K562 (cell line): Measurements from ENCODE around the gene UROD. TPM values are rescaled to one million over a fixed set of nuclear protein-coding genes. Genes with fewer than 3 reads are reported as not detected.

Experiments used
- BCLAF1 ChIP-seq, 2 experiments: fragments of 450-650 bp in 1 of 2; IDR thresholded peaks; 2 replicates each; pipeline ENCODE4 v1.6.1; 2011 to 2017; ENCODE audit warnings: low read depth in 2 of 2, antibody characterized with exemption in 1 of 2, borderline replicate concordance in 1 of 2, low read length in 1 of 2, mild to moderate bottlenecking in 1 of 2, mixed read lengths in 1 of 2; ENCODE audit not compliant: control insufficient read depth in 1 of 2
- CREM ChIP-seq: IDR thresholded peaks from 2 replicates; pipeline ENCODE4 v1.6.1; 2014; ENCODE audit warnings: antibody characterized with exemption, low read depth
- MAFK ChIP-seq: IDR thresholded peaks from 2 replicates; pipeline ENCODE4 v1.6.1; 2011; ENCODE audit warnings: low read length, improper control_type of control experiment
- NFIX ChIP-seq: fragments of 250-450 bp; sonication (Bioruptor Pico); IDR thresholded peaks from 2 replicates; pipeline ENCODE4 v1.4.0; 2020; ENCODE audit warnings: low read depth, mild to moderate bottlenecking, moderate library complexity
- PHF8 ChIP-seq: fragments of 200-600 bp; sonication (generic); IDR thresholded peaks from 2 replicates; pipeline ENCODE4 v1.6.1; 2012; ENCODE audit warnings: mixed run types, mild to moderate bottlenecking, inconsistent platforms, low read length, moderate library complexity, borderline replicate concordance
- REST ChIP-seq, 2 experiments: fragments of 450-650 bp; formaldehyde crosslinking in 1 of 2; IDR thresholded peaks; 2 replicates each; pipeline versions ENCODE4 v1.4.0 to v1.6.1; 2014 to 2020; ENCODE audit warnings: mild to moderate bottlenecking in 2 of 2, borderline replicate concordance in 1 of 2, low read depth in 1 of 2
- TBP ChIP-seq: optimal IDR thresholded peaks from 2 replicates; pipeline ENCODE3; 2011; ENCODE audit warnings: low read depth, low read length, improper control_type of control experiment
- XRCC4 ChIP-seq: IDR thresholded peaks from one replicate; pipeline ENCODE4 v1.6.1; 2011; ENCODE audit not compliant: insufficient read depth, insufficient read length; ENCODE audit errors: extremely low read depth
- ZNF512 ChIP-seq: IDR thresholded peaks from 2 replicates; pipeline ENCODE4 v1.6.1; 2016; ENCODE audit warnings: missing genetic modification characterization, missing compliant biosample characterization
- polyA plus RNA-seq, 8 experiments: library from polyadenylated mRNA; depleted of rRNA in 4 of 8; stranded (reverse) in 5 of 8; unstranded in 3 of 8; fragments of >200 nt; fragmentation: Nextera tagmentation in 2 of 8; fragmentation: Illumina TruSeq in 1 of 8; extraction: Ambion mirVana in 2 of 8; extraction: Trizol in 1 of 8; gene quantifications; 2 replicates each; pipeline versions ENCODE4 v1.2.1 to v1.2.3, GENCODE V29; 2011 to 2014; ENCODE audit warnings: inconsistent platforms in 1 of 8, missing spikeins in 1 of 8
- total RNA-seq, 7 experiments: library from RNA; depleted of rRNA in 6 of 7; stranded (reverse); fragments of >200 nt in 6 of 7; fragmentation: Illumina TruSeq in 2 of 7; extraction: Trizol in 2 of 7; gene quantifications; 2 replicates each; pipeline versions ENCODE4 v1.2.1 to v1.2.3, GENCODE V29; 2011 to 2021; ENCODE audit warnings: low replicate concordance in 1 of 7
- TF ChIP-seq, protein P1 (sequence below): sonication (generic); formaldehyde crosslinking; IDR thresholded peaks from 2 replicates; pipeline ENCODE4 v1.9.0; 2022; ENCODE audit warnings: mild to moderate bottlenecking, missing genetic modification reagents

UROD gene
- total and polyA plus RNA-seq, 9 of the 15 experiments (the other 6 are each of a cell fraction or from before 2014, with no cell fraction given) = 533 to 2,933 (median 1,100) TPM

DNA sequence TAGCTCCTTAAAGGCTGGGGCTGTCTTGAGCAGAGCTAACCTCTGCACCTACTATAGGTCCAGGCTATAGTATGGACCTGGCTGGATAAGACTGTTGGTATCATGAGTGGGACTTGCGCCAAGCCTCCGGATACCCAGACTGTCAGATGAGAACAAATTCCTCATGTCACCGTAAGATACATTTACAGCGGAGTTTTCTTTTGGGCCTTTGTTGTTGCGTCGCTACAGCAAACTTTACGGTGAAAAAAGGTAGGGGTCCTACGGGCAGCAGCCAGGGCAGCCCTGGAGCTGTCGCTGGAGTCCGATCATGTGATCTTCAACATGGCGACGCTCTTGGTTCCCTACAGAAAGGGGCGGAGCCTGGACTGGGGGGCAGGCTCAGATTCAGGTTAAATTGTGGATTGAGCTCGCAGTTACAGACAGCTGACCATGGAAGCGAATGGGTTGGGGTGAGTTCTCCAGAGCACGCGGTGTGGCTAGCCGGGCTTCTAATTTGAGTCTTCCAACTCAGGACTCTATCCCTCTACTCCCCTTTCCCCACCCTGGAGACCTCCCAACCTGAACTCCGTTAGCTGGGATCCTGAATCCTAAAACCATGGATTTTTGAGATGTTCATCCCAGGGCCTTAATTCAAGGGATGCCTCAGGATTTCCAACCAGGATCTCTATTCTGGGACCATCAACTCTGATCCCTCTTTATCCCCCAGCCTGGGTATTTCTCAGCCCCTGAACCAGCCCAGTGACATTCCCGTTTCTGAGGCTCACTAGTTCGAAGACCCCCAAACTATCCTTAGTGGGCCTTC is at the start of gene UROD (continued):
- TF ChIP-seq CREM (peak; percentile 86), REST (IDR thresholded peaks at IDR 0.05; ENCODE audit: borderline replicate concordance) (peak; percentile 76), REST (CRISPR knock-in tag; IDR thresholded peaks at IDR 0.05; ENCODE audit: low read depth) (no peak), PHF8 (peak; percentile 62), BCLAF1 (IDR thresholded peaks at IDR 0.05; ENCODE audit: borderline replicate concordance in 1 of 2, control insufficient read depth in 1 of 2, low read depth in 2 of 2, low read length in 1 of 2) (peak in 1 of 2 experiments; percentile 69; a peak in 1 of 4 replicates), NFIX (no peak), XRCC4 (no peak), MAFK (peak; percentile 92), TBP (peak; percentile 96), ZNF512 (tag) (no peak)
- TF ChIP-seq, protein P1, sequence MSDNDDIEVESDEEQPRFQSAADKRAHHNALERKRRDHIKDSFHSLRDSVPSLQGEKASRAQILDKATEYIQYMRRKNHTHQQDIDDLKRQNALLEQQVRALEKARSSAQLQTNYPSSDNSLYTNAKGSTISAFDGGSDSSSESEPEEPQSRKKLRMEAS = peak; percentile 69
